ENCODE results near the gene CHST15. TPM values are rescaled to one million over a fixed set of nuclear protein-coding genes. Genes with fewer than 3 reads are reported as not detected.

Gene CHST15
- 0.73 and 12.1 TPM in 2 replicates for total RNA-seq

GRCh38 chr10:124092860-124093773, at the start of gene CHST15:
TSS of gene CHST15 (minus strand) at chr10:124093598. CDS start at chr10:124046212, 47,386 bp downstream.

Other genes with a start within 250 kb of the CHST15 start
- gene CPXM2, start 201.8 kb downstream of the CHST15 start, total RNA-seq = 12.9 and 43.8 TPM in 2 replicates